Stomach (tissue), 9 donors: ENCODE measurements around the gene UCK2. TPM values are rescaled to one million over a fixed set of nuclear protein-coding genes. Genes with fewer than 3 reads are reported as not detected.
A peak's percentile ranks its signal among the peaks of the same experiment; 100 is the strongest.

Source experiments
- DNase-seq, 2 donors: peaks; one replicate each; pipeline versions ENCODE4 v3.0.0 to v3.0.0-alpha.2; 2013 to 2019
- H3K27ac ChIP-seq, 5 donors: fragments of 200-600 bp in 4 of 5; sonication (generic) in 4 of 5; one replicate each; pipeline ENCODE4 v1.5.1; 2013 to 2019; ENCODE audit warnings: mild to moderate bottlenecking in 1 of 5, moderate library complexity in 1 of 5
- H3K27me3 ChIP-seq, 3 donors: fragments of 200-600 bp; sonication (generic); one replicate each; pipeline ENCODE4 v1.5.1; 2017 to 2019; ENCODE audit warnings: mixed run types in 1 of 3
- H3K36me3 ChIP-seq, 4 donors: fragments of 200-600 bp; sonication (generic); 1 replicate in 3 of 4; 2 replicates in 1 of 4; pipeline ENCODE4 v1.5.1; 2016 to 2019
- H3K4me1 ChIP-seq, 4 donors: fragments of 200-600 bp; sonication (generic); one replicate each; pipeline ENCODE4 v1.5.1; 2016 to 2019
- H3K4me3 ChIP-seq, 4 donors: fragments of 200-600 bp; sonication (generic) in 3 of 4; one replicate each; pipeline ENCODE4 v1.5.1; 2016 to 2019; ENCODE audit warnings: mild to moderate bottlenecking in 1 of 4
- H3K9me3 ChIP-seq, 4 donors: fragments of 200-600 bp; sonication (generic); one replicate each; pipeline ENCODE4 v1.5.1; 2016 to 2019
- CTCF ChIP-seq, 7 experiments: fragments of 450-650 bp in 4 of 7; fragments of 200-600 bp in 3 of 7; sonication (generic) in 3 of 7; IDR thresholded peaks; one replicate each; pipeline ENCODE4 v1.5.1; 2016 to 2019; ENCODE audit warnings: antibody characterized with exemption in 7 of 7, control low read depth in 2 of 7, mild to moderate bottlenecking in 1 of 7
- EP300 ChIP-seq: sonication (generic); formaldehyde crosslinking; IDR thresholded peaks from one replicate; pipeline ENCODE4 v1.6.1; 2017; ENCODE audit warnings: antibody characterized with exemption
- POLR2A ChIP-seq, 4 donors: fragments of 450-650 bp; IDR thresholded peaks; one replicate each; pipeline ENCODE4 v1.6.1; 2016; ENCODE audit warnings: antibody characterized with exemption in 4 of 4, control low read depth in 2 of 4, mild to moderate bottlenecking in 1 of 4, moderate library complexity in 1 of 4
- POLR2AphosphoS5 ChIP-seq, 3 donors: sonication (generic); formaldehyde crosslinking; IDR thresholded peaks; one replicate each; pipeline ENCODE4 v1.6.1; 2016; ENCODE audit warnings: antibody characterized with exemption in 3 of 3
- WGBS, 5 donors: extraction: QIAGEN DNeasy Blood & Tissue Kit in 3 of 5; methylation state at CpG; one replicate each; pipeline versions ENCODE4 v1.1.5 to v1.1.7; 2013 to 2018; 5-methylcytosine and 5-hydroxymethylcytosine counted together
- intact Hi-C: fragments of 100-400 bp; cut with DNase I; formaldehyde crosslinking; loops from one replicate; pipeline ENCODE4 v1.15.1; 2023; ENCODE audit warnings: low total_unique reads
- polyA plus RNA-seq, 3 donors: library from polyadenylated mRNA; stranded (reverse); fragments of 200-250 nt; gene quantifications; one replicate each; pipeline ENCODE4 v1.2.3, GENCODE V29; 2013
- total RNA-seq, 5 donors: library from RNA; depleted of rRNA; stranded (reverse); fragments of >200 nt; gene quantifications; one replicate each; pipeline versions ENCODE4 v1.1.0 to v1.2.3, GENCODE V29; 2014 to 2016
- donor health status: healthy with polysubstance abuse.
- donor health status: Bipolar disorder and iron deficiency.
- donor health status: healthy.

The UCK2 gene
- total and polyA plus RNA-seq, 8 donors: 12.3 to 72.8 (median 30.3) TPM

GRCh38 chr1:165895451-165895871 lies 68.0 kb downstream of the UCK2 start:
- peak overlapping the region in 1 of 5 donors; percentile 6 for H3K27ac ChIP-seq
- H3K4me1 ChIP-seq: peaks cover 15 to 65% (median 36%) of the 10 kb centered on the region in 4 donors
- H3K27me3 ChIP-seq: no peaks in the 10 kb centered on the region
- no peak overlapping the region for H3K4me3 ChIP-seq
- TF ChIP-seq POLR2A (IDR thresholded peaks at IDR 0.05) (no peak), CTCF (IDR thresholded peaks at IDR 0.05) (no peak), POLR2AphosphoS5 (IDR thresholded peaks at IDR 0.05) (no peak), EP300 (no peak)
- no peaks in the 10 kb centered on the region for H3K9me3 ChIP-seq
- peaks cover 4 to 59% (median 47%) of the 10 kb centered on the region in 4 donors for H3K36me3 ChIP-seq
- DNase-seq: no peak
- intact Hi-C loops: no loop called here
- 54 to 67% (median 58%) methylated on average over 5 of the region's 5 CpGs for WGBS, 5 donors

GRCh38 chr1:165896277-165896676 lies 68.9 kb downstream of the UCK2 start:
- Histone ChIP-seq H3K27me3 (no peaks in the 10 kb centered on the region), H3K4me3 (no peak overlapping the region), H3K9me3 (no peaks in the 10 kb centered on the region), H3K27ac (peak overlapping the region; percentile 9 to 69 (median 65)), H3K4me1 (peaks cover 16 to 65% (median 40%) of the 10 kb centered on the region in 4 donors), H3K36me3 (peaks cover 4 to 53% (median 43%) of the 10 kb centered on the region in 4 donors)
- TF ChIP-seq POLR2AphosphoS5 (IDR thresholded peaks at IDR 0.05) (peak in 1 of 3 donors; percentile 63), POLR2A (IDR thresholded peaks at IDR 0.05) (no peak)
- intact Hi-C loops: no loop called here
- 64 to 80% (median 76%) methylated on average over 10 of the region's 10 CpGs for WGBS, 5 donors
- no peak for DNase-seq

- Histone ChIP-seq H3K27me3 (no peaks in the 10 kb centered on the region), H3K27ac (peak overlapping the region in 4 of 5 donors; percentile 48 to 69 (median 66)), H3K36me3 (peaks cover 0 to 40% (median 31%) of the 10 kb centered on the region in 4 donors), H3K4me1 (peaks cover 16 to 73% (median 40%) of the 10 kb centered on the region in 4 donors), H3K4me3 (no peak overlapping the region), H3K9me3 (no peaks in the 10 kb centered on the region)
- no peak for DNase-seq
- WGBS, 5 donors: 76 to 81% (median 78%) methylated on average over 12 of the region's 12 CpGs
- no peak for TF ChIP-seq CTCF (IDR thresholded peaks at IDR 0.05)
- TF ChIP-seq POLR2AphosphoS5 (IDR thresholded peaks at IDR 0.05): no peak
- TF ChIP-seq EP300: no peak
- TF ChIP-seq POLR2A (IDR thresholded peaks at IDR 0.05): no peak
- intact Hi-C loops: no loop called here
These were observed 70.2 kb downstream of the UCK2 start for GRCh38 chr1:165897326-165898303.

- DNase-seq: no peak
- Histone ChIP-seq H3K36me3 (peaks cover 0 to 38% (median 35%) of the 10 kb centered on the region in 4 donors), H3K9me3 (no peaks in the 10 kb centered on the region), H3K27me3 (no peaks in the 10 kb centered on the region), H3K4me3 (no peak overlapping the region), H3K27ac (peak overlapping the region; percentile 49 to 69 (median 66)), H3K4me1 (peaks cover 16 to 85% (median 43%) of the 10 kb centered on the region in 4 donors)
- intact Hi-C loops: no loop called here
- 28 to 47% (median 39%) methylated on average over 3 of the region's 3 CpGs for WGBS, 5 donors
- TF ChIP-seq POLR2AphosphoS5 (IDR thresholded peaks at IDR 0.05) (peak in 1 of 3 donors; percentile 41), POLR2A (IDR thresholded peaks at IDR 0.05) (no peak), CTCF (IDR thresholded peaks at IDR 0.05) (no peak)
These were observed 71.4 kb downstream of the UCK2 start for GRCh38 chr1:165898837-165899236.
